Measurements from ENCODE around the gene ENOX1. TPM values are rescaled to one million over a fixed set of nuclear protein-coding genes. Genes with fewer than 3 reads are reported as not detected.

ENOX1 gene
- total RNA-seq, 1 donor from 2014 or later, result 3.0 TPM

DNA sequence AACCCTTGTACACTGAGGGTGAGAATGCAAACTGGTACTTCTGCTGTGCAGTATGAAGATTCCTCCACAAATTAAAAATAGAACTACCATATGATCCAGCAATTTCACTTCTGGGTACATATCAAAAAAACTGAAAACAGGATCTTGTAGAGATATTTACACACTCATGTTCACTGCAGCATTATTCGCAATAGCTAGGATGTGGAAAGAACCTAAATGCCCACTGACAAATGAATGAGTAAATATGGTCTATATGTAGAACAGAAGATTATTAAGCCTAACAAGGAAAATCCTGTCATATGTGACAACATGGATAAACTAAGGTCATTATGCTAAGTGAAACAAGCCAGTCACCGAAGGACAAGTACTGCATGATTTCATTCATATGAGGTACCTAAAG, 304.7 kb downstream of the ENOX1 start:
- TF ChIP-seq CTCF (IDR thresholded peaks at IDR 0.05; ENCODE audit: unreplicated experiment), result no peak
- Mint-ChIP-seq H3K36me3 (no peaks in the 10 kb centered on the region), H3K27ac (no peak overlapping the region), H3K4me1 (no peaks in the 10 kb centered on the region), H3K4me3 (no peak overlapping the region), H3K27me3 (ENCODE audit: low read depth) (no peaks in the 10 kb centered on the region), H3K9me3 (no peaks in the 10 kb centered on the region)
- DNase-seq (ENCODE audit: low spot score in 2 of 2, unreplicated experiment in 2 of 2), result no peak

DNA sequence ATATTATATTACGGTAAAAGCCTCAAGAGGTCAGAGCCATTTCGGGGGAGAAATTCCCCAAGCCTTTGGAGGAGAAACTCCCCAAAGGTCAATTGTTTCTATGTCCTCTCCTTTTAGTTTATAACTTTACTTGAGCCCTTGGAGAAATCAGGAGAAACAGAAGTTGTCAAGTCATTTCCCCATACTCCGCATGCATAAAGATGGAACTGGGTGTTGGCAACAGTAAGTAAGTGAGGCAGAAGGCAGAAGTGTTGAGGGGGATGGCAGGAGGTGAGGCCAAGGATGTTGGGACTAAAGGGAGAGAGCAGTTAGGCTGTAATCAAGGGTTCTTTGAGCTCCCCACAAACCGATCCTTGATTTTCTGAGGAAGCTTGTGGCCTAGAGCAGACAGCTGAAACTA, 307.9 kb downstream of the ENOX1 start:
- H3K27ac Mint-ChIP-seq, result no peak overlapping the region

GRCh38 chr13:43478211-43478610, 308.6 kb downstream of the ENOX1 start:
- no peak for TF ChIP-seq CTCF (IDR thresholded peaks at IDR 0.05; ENCODE audit: unreplicated experiment)
- Mint-ChIP-seq H3K4me1 (peaks cover 8% of the 10 kb centered on the region), H3K4me3 (no peak overlapping the region), H3K27me3 (ENCODE audit: low read depth) (no peaks in the 10 kb centered on the region), H3K9me3 (no peaks in the 10 kb centered on the region), H3K27ac (no peak overlapping the region), H3K36me3 (no peaks in the 10 kb centered on the region)
- DNase-seq (ENCODE audit: low spot score in 2 of 2, unreplicated experiment in 2 of 2), result no peak

More for the DNA sequence above, 307.9 kb downstream of the ENOX1 start:
- Mint-ChIP-seq H3K9me3 (no peaks in the 10 kb centered on the region), H3K27me3 (ENCODE audit: low read depth) (no peaks in the 10 kb centered on the region), H3K4me3 (no peak overlapping the region), H3K4me1 (peaks cover under 1% of the 10 kb centered on the region), H3K36me3 (no peaks in the 10 kb centered on the region)
- no peak for TF ChIP-seq CTCF (IDR thresholded peaks at IDR 0.05; ENCODE audit: unreplicated experiment)
- DNase-seq (ENCODE audit: low spot score in 2 of 2, unreplicated experiment in 2 of 2), result no peak

DNA sequence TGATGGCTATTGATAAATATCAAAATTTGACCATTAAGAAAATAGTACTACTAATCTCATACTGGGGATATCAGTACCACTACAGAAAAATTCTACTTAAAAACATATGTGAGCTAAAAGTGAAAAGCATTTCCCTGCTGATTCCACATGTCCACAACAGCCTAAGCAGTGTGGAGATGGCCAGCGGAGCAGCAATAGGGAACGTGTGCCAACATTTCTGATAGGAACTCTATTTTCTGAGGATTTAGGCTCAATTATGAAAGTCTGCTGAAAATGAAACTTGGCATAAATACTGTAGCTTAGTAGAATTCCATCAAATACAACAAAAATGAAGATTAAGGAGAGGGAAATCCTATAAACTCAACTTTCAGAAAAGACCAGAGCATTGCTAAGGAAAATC, 311.6 kb downstream of the ENOX1 start:
- Mint-ChIP-seq H3K27ac (no peak overlapping the region), H3K27me3 (ENCODE audit: low read depth) (no peaks in the 10 kb centered on the region), H3K4me1 (peaks cover 11% of the 10 kb centered on the region), H3K4me3 (no peak overlapping the region), H3K9me3 (no peaks in the 10 kb centered on the region), H3K36me3 (no peaks in the 10 kb centered on the region)
- DNase-seq (ENCODE audit: low spot score in 2 of 2, unreplicated experiment in 2 of 2), result no peak
- no peak for TF ChIP-seq CTCF (IDR thresholded peaks at IDR 0.05; ENCODE audit: unreplicated experiment)

- H3K4me3 Mint-ChIP-seq, result no peak overlapping the region
- no peaks in the 10 kb centered on the region for H3K36me3 Mint-ChIP-seq
- H3K4me1 Mint-ChIP-seq, result peaks cover 11% of the 10 kb centered on the region
- TF ChIP-seq CTCF (IDR thresholded peaks at IDR 0.05; ENCODE audit: unreplicated experiment), result no peak
- H3K27ac Mint-ChIP-seq, result no peak overlapping the region
- no peaks in the 10 kb centered on the region for H3K27me3 Mint-ChIP-seq (ENCODE audit: low read depth)
- DNase-seq (ENCODE audit: low spot score in 2 of 2, unreplicated experiment in 2 of 2), result no peak
- H3K9me3 Mint-ChIP-seq, result no peaks in the 10 kb centered on the region
Measured at GRCh38 chr13:43473437-43473836, 313.3 kb downstream of the ENOX1 start.

DNA sequence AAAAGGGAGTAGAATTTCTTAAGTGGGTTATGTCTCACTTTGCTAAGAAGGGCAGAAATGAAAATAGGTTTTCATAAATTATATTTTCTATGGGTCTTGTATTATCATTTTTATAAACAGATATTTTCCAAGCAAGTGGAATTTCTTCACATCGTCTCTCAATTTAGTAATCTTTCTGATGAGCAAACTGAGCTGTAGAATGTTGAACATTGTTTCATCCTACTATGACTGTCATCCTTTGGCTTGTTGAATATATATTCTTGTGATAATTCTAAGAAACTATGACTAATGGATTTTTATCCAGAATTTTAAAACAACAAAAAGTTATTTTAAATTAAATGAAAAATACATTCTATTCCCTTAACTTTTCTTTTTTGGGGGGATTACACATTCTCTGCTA, 313.8 kb downstream of the ENOX1 start:
- Mint-ChIP-seq H3K27ac (no peak overlapping the region), H3K4me1 (peaks cover 11% of the 10 kb centered on the region)

More for the DNA sequence above, 313.8 kb downstream of the ENOX1 start:
- Mint-ChIP-seq H3K9me3 (no peaks in the 10 kb centered on the region), H3K27me3 (ENCODE audit: low read depth) (no peaks in the 10 kb centered on the region), H3K36me3 (no peaks in the 10 kb centered on the region), H3K4me3 (no peak overlapping the region)
- no peak for TF ChIP-seq CTCF (IDR thresholded peaks at IDR 0.05; ENCODE audit: unreplicated experiment)
- no peak for DNase-seq (ENCODE audit: low spot score in 2 of 2, unreplicated experiment in 2 of 2)

All from mesothelial cell of epicardium (in vitro differentiated cells).